Keratinocyte (primary cell): ENCODE measurements around the gene DCLRE1A. TPM values are rescaled to one million over a fixed set of nuclear protein-coding genes. Genes with fewer than 3 reads are reported as not detected.

Source experiments
- DNase-seq: peaks from one replicate; pipeline ENCODE4 v3.0.0-alpha.2; 2011; ENCODE audit warnings: low read depth, missing footprints, low spot score
- FAIRE-seq: peaks from 2 replicates; lab custom pipeline; 2011; peaks lifted over from hg19 to GRCh38; lab: Jason Lieb, UNC
- H2AFZ ChIP-seq: 2 replicates; pipeline ENCODE4 v1.6.0; 2012; ENCODE audit warnings: low read length, control low read depth, inconsistent platforms; ENCODE audit not compliant: control insufficient read depth
- H3K27ac ChIP-seq: 2 replicates; pipeline ENCODE4 v1.5.1; 2011; ENCODE audit warnings: low read length; ENCODE audit not compliant: control insufficient read depth, insufficient read depth
- H3K27me3 ChIP-seq: 3 replicates; pipeline ENCODE4 v1.6.0; 2011; ENCODE audit warnings: low read length; ENCODE audit not compliant: control insufficient read depth, insufficient read depth; ENCODE audit errors: extremely low read depth
- H3K36me3 ChIP-seq, 2 experiments: 2 replicates in 1 of 2; 3 replicates in 1 of 2; pipeline ENCODE4 v1.5.1; 2011; ENCODE audit warnings: low read length in 2 of 2, mild to moderate bottlenecking in 1 of 2; ENCODE audit not compliant: control insufficient read depth in 2 of 2, insufficient read depth in 2 of 2; ENCODE audit errors: extremely low read depth in 1 of 2
- H3K4me1 ChIP-seq: 3 replicates; pipeline ENCODE4 v1.5.1; 2011; ENCODE audit warnings: low read length; ENCODE audit not compliant: control insufficient read depth, insufficient read depth; ENCODE audit errors: extremely low read depth
- H3K4me2 ChIP-seq: 3 replicates; pipeline ENCODE4 v1.6.0; 2011; ENCODE audit warnings: low read depth, low read length; ENCODE audit not compliant: control insufficient read depth, insufficient read depth; ENCODE audit errors: extremely low read depth
- H3K4me3 ChIP-seq, 3 experiments: fragments of 200-600 bp in 1 of 3; sonication (generic) in 1 of 3; 2 replicates in 2 of 3; 3 replicates in 1 of 3; pipeline ENCODE4 v1.5.1; 2011 to 2016; ENCODE audit warnings: low read length in 3 of 3, mild to moderate bottlenecking in 3 of 3, control low read depth in 2 of 3, inconsistent platforms in 1 of 3, low read depth in 1 of 3, mixed read lengths in 1 of 3, mixed run types in 1 of 3, moderate library complexity in 1 of 3; ENCODE audit not compliant: control insufficient read depth in 2 of 3, insufficient read depth in 2 of 3; ENCODE audit errors: extremely low read depth in 1 of 3
- H3K79me2 ChIP-seq: 2 replicates; pipeline ENCODE4 v1.6.0; 2012; ENCODE audit warnings: low read length; ENCODE audit not compliant: control insufficient read depth, insufficient read depth
- H3K9ac ChIP-seq: 3 replicates; pipeline ENCODE4 v1.6.0; 2011; ENCODE audit warnings: low read length; ENCODE audit not compliant: control insufficient read depth, insufficient read depth; ENCODE audit errors: extremely low read depth
- H3K9me1 ChIP-seq: 3 replicates; pipeline ENCODE4 v1.6.0; 2011; ENCODE audit warnings: low read length; ENCODE audit not compliant: control insufficient read depth, insufficient read depth; ENCODE audit errors: extremely low read depth
- H3K9me3 ChIP-seq: 2 replicates; pipeline ENCODE4 v1.5.1; 2012; ENCODE audit warnings: low read depth, low read length; ENCODE audit not compliant: control insufficient read depth
- H4K20me1 ChIP-seq: 3 replicates; pipeline ENCODE4 v1.6.0; 2011; ENCODE audit warnings: low read length; ENCODE audit not compliant: control insufficient read depth, insufficient read depth; ENCODE audit errors: extremely low read depth
- EZH2 ChIP-seq: IDR thresholded peaks from one replicate; pipeline ENCODE4 v1.6.1; 2012; ENCODE audit warnings: inconsistent platforms, mild to moderate bottlenecking, low read length, moderate library complexity
- dilution Hi-C: fragments of 300-500 bp; cut with MboI; formaldehyde crosslinking; loops from one replicate; pipeline ENCODE4 v1.7.0; 2020; ENCODE audit warnings: low sequenced_read_pairs; ENCODE audit not compliant: extremely low pct_ligation_motif_present
- polyA plus RNA-seq, 5 experiments: library from polyadenylated mRNA; depleted of rRNA in 3 of 5; stranded (reverse) in 3 of 5; stranded (forward) in 1 of 5; unstranded in 1 of 5; fragments of >200 nt; gene quantifications; 1 replicate in 1 of 5; 2 replicates in 3 of 5; 3 replicates in 1 of 5; pipeline versions ENCODE4 v1.2.1 to v1.2.3, GENCODE V29; 2011 to 2012; ENCODE audit warnings: missing spikeins in 2 of 5, low read depth in 1 of 5, low replicate concordance in 1 of 5
- TF ChIP-seq, protein P1 (sequence below), 3 experiments: IDR thresholded peaks in 1 of 3; conservative IDR thresholded peaks in 1 of 3; optimal IDR thresholded peaks in 1 of 3; 2 replicates in 2 of 3; 3 replicates in 1 of 3; pipeline versions ENCODE3 to v1.5.1; 2011; ENCODE audit warnings: low read length in 3 of 3, mild to moderate bottlenecking in 3 of 3, moderate library complexity in 2 of 3, control low read depth in 1 of 3, inconsistent platforms in 1 of 3; ENCODE audit not compliant: insufficient read depth in 2 of 3; ENCODE audit errors: extremely low read depth in 1 of 3

The DCLRE1A gene
- polyA plus RNA-seq, 1 donor (not counting 4 experiments of a cell fraction or from before 2014, with no cell fraction given) = 6.5 TPM

DNA sequence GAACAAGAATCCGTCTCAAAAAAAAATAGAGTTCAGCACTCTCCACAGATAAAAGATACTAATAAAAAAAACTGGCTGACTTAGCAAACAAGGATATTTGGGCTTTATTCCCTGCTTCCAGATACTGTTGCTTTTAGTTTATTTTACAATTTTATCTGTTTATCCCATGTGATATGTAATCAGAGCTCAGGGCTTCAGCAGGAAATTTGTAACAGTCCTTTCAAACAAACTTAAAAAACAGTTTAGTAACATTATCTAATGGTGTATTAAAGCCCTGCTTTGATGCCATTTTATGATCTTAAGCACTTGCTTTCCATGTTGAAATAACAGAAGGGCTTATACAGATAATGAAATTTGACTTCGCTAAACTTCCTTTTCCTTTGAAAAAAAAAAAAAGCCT is 28.1 kb downstream of the DCLRE1A start:
- Histone ChIP-seq H3K27me3 (no peaks in the 10 kb centered on the region), H4K20me1 (no peaks in the 10 kb centered on the region), H2AFZ (no peak overlapping the region), H3K9me1 (no peaks in the 10 kb centered on the region), H3K4me2 (no peak overlapping the region), H3K4me3 (no peak overlapping the region), H3K27ac (no peak overlapping the region), H3K9ac (no peak overlapping the region), H3K79me2 (no peaks in the 10 kb centered on the region), H3K36me3 (no peaks in the 10 kb centered on the region), H3K4me1 (no peaks in the 10 kb centered on the region), H3K9me3 (no peaks in the 10 kb centered on the region)
- dilution Hi-C loops = no loop called here
- DNase-seq (no peak), FAIRE-seq (no peak)
- TF ChIP-seq EZH2 = no peak
- TF ChIP-seq, protein P1, sequence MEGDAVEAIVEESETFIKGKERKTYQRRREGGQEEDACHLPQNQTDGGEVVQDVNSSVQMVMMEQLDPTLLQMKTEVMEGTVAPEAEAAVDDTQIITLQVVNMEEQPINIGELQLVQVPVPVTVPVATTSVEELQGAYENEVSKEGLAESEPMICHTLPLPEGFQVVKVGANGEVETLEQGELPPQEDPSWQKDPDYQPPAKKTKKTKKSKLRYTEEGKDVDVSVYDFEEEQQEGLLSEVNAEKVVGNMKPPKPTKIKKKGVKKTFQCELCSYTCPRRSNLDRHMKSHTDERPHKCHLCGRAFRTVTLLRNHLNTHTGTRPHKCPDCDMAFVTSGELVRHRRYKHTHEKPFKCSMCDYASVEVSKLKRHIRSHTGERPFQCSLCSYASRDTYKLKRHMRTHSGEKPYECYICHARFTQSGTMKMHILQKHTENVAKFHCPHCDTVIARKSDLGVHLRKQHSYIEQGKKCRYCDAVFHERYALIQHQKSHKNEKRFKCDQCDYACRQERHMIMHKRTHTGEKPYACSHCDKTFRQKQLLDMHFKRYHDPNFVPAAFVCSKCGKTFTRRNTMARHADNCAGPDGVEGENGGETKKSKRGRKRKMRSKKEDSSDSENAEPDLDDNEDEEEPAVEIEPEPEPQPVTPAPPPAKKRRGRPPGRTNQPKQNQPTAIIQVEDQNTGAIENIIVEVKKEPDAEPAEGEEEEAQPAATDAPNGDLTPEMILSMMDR (optimal IDR thresholded peaks at IDR 0.05 in 1 of 3, IDR thresholded peaks at IDR 0.05 in 1 of 3, conservative IDR thresholded peaks at IDR 0.05 in 1 of 3; ENCODE audit: extremely low read depth in 1 of 3, insufficient read depth in 2 of 3, low read length in 3 of 3) = no peak

DNA sequence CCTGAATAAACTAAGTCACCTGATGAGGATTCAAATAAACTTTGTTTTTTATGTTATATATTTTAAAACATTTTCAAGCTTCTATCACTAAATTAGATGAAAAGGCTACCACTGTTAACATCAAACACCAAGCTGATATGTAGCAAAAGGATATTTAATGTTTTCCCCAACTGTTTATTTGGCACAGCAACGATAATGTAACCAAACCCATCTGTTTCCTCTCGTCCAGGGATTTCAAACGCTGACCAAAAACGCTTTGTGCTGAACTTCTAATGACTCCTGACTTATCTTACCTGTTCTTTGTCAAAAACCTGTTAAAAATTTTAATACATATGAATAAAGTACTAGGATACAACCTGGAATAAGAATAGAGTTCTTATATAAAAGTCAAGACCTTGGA is 30.5 kb downstream of the DCLRE1A start:
- FAIRE-seq = no peak
- Histone ChIP-seq H2AFZ (no peak overlapping the region), H3K27ac (no peak overlapping the region), H3K9me3 (no peaks in the 10 kb centered on the region), H3K4me1 (no peaks in the 10 kb centered on the region), H3K79me2 (no peaks in the 10 kb centered on the region), H3K9me1 (no peaks in the 10 kb centered on the region), H3K9ac (no peak overlapping the region), H3K4me2 (no peak overlapping the region), H4K20me1 (no peaks in the 10 kb centered on the region), H3K27me3 (no peaks in the 10 kb centered on the region), H3K4me3 (no peak overlapping the region), H3K36me3 (no peaks in the 10 kb centered on the region)
- dilution Hi-C loops = no loop called here
- DNase-seq = no peak
- no peak for TF ChIP-seq EZH2
- TF ChIP-seq, protein P1 (optimal IDR thresholded peaks at IDR 0.05 in 1 of 3, IDR thresholded peaks at IDR 0.05 in 1 of 3, conservative IDR thresholded peaks at IDR 0.05 in 1 of 3; ENCODE audit: extremely low read depth in 1 of 3, insufficient read depth in 2 of 3, low read length in 3 of 3) = no peak
